ENCODE results near the gene C16orf87.

DNA sequence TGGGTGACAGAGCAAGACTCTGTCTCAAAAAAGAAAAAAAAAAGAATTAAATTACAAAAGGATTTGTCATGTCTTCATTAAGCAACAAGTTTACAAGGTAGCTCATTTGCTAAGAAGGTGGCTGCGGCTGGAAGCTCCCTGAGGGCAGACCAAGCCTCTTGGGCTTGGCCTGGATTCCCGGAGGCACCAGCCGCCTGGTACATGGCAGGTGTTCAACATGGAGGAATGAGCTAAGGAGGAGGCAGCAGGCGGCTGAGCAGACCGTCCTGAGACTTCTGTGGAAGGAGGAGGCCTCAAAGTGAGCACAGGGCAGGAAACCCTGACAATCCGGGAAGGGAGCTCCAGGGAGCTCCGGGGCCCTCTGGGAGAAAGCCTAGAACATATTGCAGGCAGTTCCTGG lies 79.6 kb downstream of the C16orf87 start:
- TF ChIP-seq CTCF (IDR thresholded peaks at IDR 0.05; ENCODE audit: low read depth, low read length, poor library complexity, severe bottlenecking) (no peak), EZH2phosphoT487 (IDR thresholded peaks at IDR 0.05; ENCODE audit: borderline replicate concordance, low read length) (no peak)

Data from DOHH2 (cell line).